HG02759 (cell line): Measurements from ENCODE around the gene GAS6.
"Not testable (repeated sequence)": the region's sequence is repeated elsewhere in the genome, so short reads cannot be mapped to it uniquely, and the experiment has no call there.

Experiments used
- ATAC-seq: cut with Tn5 transposase; IDR thresholded peaks from one replicate; pipeline ENCODE4 v1.9.1; 2021; ENCODE audit warnings: mild to moderate bottlenecking, moderate library complexity; ENCODE audit not compliant: unreplicated experiment

The GAS6 gene

DNA sequence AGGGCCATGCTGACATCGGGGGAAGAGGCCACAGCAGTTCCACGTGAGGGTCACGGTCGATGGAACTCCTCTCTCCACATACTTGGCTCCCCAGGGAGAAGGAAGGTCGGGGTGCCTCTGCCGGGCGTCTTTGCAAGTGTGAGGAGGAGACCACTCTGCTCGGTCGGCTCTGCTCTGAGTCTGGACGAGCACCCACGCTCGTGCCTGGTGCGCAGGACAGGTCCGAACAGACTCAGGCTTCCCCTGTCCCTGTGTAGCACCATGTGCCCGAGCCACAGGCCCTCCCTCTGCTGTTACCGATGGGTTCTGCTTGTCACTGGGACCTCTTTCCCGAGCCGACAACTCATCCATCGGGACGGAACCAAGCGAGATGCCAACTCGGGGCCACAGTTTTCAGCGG, 69.8 kb downstream of the GAS6 start:
- ATAC-seq: no peak

DNA sequence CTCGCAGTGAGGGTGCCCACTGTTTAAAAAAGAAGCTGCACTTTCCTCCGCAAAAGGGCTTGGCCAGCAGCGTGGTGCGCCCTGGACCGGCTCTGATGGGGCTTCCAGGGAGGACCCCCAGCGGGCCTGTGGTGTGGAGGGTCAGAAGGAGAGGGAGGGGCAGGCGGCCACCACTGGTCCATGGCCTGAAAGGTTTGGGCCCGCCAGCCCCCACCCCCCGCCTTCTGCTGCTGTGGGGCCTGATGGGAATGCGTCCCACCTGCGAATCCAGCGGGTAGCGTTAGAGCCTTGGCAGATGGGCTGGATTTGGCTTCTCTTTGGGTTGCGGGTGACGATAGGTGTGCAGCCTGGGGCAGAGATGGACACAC, 70.2 kb downstream of the GAS6 start:
- ATAC-seq: no peak

GRCh38 chr13:113792886-113793717, 70.8 kb downstream of the GAS6 start:
- no peak for ATAC-seq

DNA sequence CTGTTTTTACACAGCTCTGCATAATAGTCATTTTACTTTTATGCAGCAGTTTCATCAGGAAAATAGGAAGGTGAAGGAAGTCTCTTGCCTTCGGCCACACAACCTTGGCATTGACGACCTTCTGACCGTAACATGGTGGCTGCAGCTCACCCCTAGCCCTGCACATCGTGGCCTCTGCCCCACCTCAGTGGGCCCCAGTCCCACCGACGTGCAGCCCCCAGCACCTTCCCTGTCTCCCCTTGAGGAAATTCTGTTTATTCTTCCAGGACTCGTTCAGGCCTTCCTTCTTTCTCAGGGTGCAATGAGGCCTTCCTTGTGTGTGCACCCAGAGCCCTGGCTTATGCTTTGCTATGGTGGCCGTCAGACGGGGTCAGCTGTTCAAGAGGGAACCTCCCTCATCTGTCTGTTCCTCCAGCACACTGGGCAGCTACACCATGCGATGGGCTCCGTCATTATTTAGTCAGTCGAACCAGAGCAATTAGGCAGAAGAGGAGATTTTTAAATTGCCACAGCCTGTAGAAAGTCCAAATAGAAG, 71.6 kb downstream of the GAS6 start:
- ATAC-seq: no peak

- no peak for ATAC-seq
Observed at GRCh38 chr13:113791761-113792160, 72.1 kb downstream of the GAS6 start.

DNA sequence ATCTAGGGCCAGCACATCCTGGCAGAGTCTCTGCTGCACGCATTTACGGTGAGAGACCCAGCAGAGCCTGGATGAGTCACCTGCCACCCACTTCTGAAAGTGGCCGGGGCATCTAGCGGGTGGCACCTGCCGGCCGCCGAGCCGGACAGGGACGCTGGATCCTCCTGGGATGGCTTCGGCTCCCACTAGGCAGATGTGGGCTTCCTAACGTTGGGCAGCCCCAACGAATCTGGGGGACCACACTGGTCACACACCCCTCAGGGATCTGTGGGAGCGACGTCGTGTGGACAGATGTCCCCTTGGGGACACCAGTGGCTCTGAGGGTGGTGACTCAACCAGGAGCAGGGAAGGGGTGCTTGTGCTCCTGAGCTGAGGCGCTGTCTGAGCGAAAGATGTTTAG, 72.7 kb downstream of the GAS6 start:
- ATAC-seq: no peak

DNA sequence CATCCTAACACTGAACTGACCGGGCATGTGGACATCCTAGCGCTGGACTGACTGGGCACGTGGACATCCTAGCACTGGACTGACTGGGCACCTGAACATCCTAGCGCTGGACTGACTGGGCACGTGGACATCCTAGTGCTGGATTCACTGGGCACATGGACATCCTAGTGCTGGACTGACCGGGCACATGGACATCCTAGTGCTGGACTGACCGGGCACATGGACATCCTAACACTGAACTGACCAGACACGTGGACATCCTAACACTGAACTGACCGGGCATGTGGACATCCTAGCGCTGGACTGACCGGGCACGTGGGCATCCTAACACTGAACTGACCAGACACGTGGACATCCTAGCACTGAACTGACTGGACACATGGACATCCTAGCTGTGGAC, 73.9 kb downstream of the GAS6 start:
- not testable (repeated sequence) for ATAC-seq

GRCh38 chr13:113789167-113789566, 74.7 kb downstream of the GAS6 start:
- no peak for ATAC-seq

- ATAC-seq: no peak
Observed at GRCh38 chr13:113788413-113789135, 75.3 kb downstream of the GAS6 start.

DNA sequence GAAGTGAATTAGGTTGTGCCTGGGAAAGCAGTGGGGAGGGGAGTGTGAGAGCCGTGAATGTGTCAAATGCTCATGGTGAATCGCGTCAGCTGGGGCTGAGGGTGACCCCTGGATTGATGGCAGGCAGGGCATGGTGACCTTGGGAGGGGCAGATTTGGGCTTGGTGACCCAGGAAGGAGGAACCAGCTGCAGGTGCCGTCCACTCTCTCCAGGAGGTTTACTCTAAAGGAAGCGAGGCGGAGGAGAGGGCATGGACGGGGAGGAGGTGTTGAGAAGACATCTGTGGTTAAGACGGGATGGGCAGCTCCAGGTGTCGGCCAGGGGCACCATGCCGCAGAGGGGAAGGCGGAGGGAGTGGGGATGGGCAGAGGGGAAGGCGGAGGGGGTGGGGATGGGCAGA, 76.2 kb downstream of the GAS6 start:
- no peak for ATAC-seq

GRCh38 chr13:113786262-113786841, 77.5 kb downstream of the GAS6 start:
- ATAC-seq: no peak

GRCh38 chr13:113785051-113786010, 78.5 kb downstream of the GAS6 start:
- ATAC-seq: no peak

GRCh38 chr13:113784645-113785024, 79.2 kb downstream of the GAS6 start:
- ATAC-seq: no peak

GRCh38 chr13:113783966-113784644, 79.8 kb downstream of the GAS6 start:
- ATAC-seq: no peak

GRCh38 chr13:113783200-113783881, 80.5 kb downstream of the GAS6 start:
- no peak for ATAC-seq

- no peak for ATAC-seq
Observed at GRCh38 chr13:113782472-113782871, 81.4 kb downstream of the GAS6 start.

DNA sequence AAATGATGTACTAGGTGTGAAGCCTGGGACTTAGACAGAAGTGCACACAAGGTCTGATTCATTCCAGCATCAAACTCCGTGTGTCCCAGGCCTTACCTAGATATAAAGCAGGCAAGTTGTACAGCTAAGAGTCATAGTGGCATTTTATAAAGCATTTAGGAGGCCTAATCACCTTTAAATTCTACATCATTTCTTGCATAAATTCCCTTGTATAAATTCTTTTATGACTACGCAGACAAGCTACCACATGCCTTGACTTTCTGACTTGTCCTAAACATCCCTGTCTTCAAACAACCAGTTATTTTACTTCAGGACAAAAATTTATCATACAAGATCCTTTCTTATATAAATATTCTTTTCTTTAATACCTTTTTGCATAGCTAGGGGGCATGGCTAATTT, 82.3 kb downstream of the GAS6 start:
- no peak for ATAC-seq

GRCh38 chr13:113777311-113778260, 86.3 kb downstream of the GAS6 start:
- no peak for ATAC-seq
